Measurements from ENCODE around the gene ZWILCH.

Gene ZWILCH

DNA sequence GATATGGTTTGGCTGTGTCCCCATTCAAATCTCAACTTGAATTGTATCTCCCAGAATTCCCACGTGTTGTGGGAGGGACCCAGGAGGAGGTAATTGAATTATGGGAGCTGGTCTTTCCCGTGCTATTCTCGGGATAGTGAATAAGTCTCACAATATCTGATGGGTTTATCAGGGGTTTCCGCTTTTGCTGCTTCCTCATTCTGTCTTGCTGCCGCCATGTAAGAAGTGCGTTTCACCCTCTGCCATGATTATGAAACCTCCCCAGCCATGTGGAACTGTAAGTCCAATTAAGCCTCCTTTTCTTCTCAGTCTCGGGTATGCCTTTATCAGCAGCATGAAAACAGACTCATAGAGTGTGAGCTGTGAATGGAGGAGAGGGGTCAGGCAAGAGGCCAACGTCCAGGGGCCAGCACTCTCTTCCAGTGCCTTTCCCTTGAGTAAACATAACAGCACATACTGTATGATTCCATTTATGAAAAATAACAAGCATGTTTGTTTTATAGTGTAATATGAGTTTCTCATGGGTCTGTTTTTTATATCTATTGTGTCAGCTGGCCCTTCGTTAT, 76.9 kb downstream of the ZWILCH start:
- Histone ChIP-seq H2AFZ (ENCODE audit: low read length) (no peak overlapping the region), H3K27me3 (replicated peaks; ENCODE audit: insufficient read depth, low read length) (no peaks in the 10 kb centered on the region), H3K4me1 (ENCODE audit: low read length) (no peaks in the 10 kb centered on the region), H3K9me3 (replicated peaks; ENCODE audit: insufficient read depth, low read length) (no peaks in the 10 kb centered on the region), H3K9me2 (replicated peaks; ENCODE audit: insufficient read depth, low read length) (no peaks in the 10 kb centered on the region), H3K27ac (ENCODE audit: low read length) (no peak overlapping the region), H4K20me1 (ENCODE audit: insufficient read depth, low read length) (no peaks in the 10 kb centered on the region), H3K4me2 (ENCODE audit: low read depth, low read length) (no peak overlapping the region), H3K36me3 (replicated peaks; ENCODE audit: insufficient read depth, low read length) (no peaks in the 10 kb centered on the region), H3K9ac (ENCODE audit: low read length) (no peak overlapping the region), H3K4me3 (ENCODE audit: low read length) (no peak overlapping the region), H3F3A (ENCODE audit: insufficient read depth, low read length) (no peaks in the 10 kb centered on the region), H3K79me2 (ENCODE audit: low read length) (no peaks in the 10 kb centered on the region)
- no peak for TF ChIP-seq EZH2 (optimal IDR thresholded peaks at IDR 0.05; ENCODE audit: low read depth, low read length)
- TF ChIP-seq EZH2phosphoT487 (IDR thresholded peaks at IDR 0.05; ENCODE audit: low read length) = no peak
- TF ChIP-seq, protein P1, sequence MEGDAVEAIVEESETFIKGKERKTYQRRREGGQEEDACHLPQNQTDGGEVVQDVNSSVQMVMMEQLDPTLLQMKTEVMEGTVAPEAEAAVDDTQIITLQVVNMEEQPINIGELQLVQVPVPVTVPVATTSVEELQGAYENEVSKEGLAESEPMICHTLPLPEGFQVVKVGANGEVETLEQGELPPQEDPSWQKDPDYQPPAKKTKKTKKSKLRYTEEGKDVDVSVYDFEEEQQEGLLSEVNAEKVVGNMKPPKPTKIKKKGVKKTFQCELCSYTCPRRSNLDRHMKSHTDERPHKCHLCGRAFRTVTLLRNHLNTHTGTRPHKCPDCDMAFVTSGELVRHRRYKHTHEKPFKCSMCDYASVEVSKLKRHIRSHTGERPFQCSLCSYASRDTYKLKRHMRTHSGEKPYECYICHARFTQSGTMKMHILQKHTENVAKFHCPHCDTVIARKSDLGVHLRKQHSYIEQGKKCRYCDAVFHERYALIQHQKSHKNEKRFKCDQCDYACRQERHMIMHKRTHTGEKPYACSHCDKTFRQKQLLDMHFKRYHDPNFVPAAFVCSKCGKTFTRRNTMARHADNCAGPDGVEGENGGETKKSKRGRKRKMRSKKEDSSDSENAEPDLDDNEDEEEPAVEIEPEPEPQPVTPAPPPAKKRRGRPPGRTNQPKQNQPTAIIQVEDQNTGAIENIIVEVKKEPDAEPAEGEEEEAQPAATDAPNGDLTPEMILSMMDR (IDR thresholded peaks at IDR 0.05; ENCODE audit: low read length) = no peak
- DNase-seq = no peak

DNA sequence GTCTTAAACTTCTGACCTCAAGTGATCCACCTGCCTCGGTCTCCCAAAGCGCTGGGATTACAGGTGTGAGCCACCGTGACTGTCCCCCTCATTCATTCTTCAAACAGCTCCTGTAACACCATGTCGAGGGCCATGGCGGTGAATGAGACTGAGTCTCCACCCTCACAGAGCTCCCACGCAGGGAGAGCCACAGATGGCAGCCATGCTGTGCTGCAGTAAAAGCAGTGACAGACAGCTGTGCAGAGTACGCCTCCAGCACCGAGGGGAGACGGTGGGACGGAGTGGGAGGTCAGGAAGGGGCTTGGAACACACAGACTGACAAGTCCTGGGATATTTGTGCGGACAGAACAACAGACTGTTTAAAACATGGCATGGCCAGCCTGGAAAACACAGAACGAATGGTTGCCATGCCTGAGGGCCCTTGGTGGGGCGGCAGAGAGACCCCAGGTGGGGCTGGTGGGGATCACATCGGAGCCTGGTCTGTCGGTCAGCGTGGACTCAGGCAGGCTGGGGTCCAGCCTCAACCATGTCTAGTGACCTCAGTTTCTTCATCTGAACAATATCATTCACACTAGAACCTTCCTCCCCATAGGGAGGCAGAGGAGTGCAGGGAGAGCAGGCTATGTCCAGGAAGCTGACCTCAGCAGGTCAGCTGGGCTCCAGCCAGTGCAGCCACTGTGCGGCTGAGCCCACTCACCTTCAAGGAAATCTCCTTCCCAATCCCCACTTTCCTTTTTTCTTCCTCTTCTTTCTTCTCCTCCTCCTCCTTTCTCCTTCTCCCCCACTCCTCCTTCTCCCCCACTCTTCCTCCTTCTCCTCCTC, 81.2 kb downstream of the ZWILCH start:
- no peak overlapping the region for H3K4me3 ChIP-seq (ENCODE audit: low read length)
- H3K4me1 ChIP-seq (ENCODE audit: low read length) = no peaks in the 10 kb centered on the region
- H3K79me2 ChIP-seq (ENCODE audit: low read length) = no peaks in the 10 kb centered on the region
- H3K36me3 ChIP-seq (replicated peaks; ENCODE audit: insufficient read depth, low read length) = no peaks in the 10 kb centered on the region
- no peak for DNase-seq
- H4K20me1 ChIP-seq (ENCODE audit: insufficient read depth, low read length) = no peaks in the 10 kb centered on the region
- H2AFZ ChIP-seq (ENCODE audit: low read length) = no peak overlapping the region
- H3F3A ChIP-seq (ENCODE audit: insufficient read depth, low read length) = no peaks in the 10 kb centered on the region
- H3K9me2 ChIP-seq (replicated peaks; ENCODE audit: insufficient read depth, low read length) = no peaks in the 10 kb centered on the region
- H3K27me3 ChIP-seq (replicated peaks; ENCODE audit: insufficient read depth, low read length) = no peaks in the 10 kb centered on the region
- no peak overlapping the region for H3K4me2 ChIP-seq (ENCODE audit: low read depth, low read length)
- no peak overlapping the region for H3K27ac ChIP-seq (ENCODE audit: low read length)
- no peak overlapping the region for H3K9ac ChIP-seq (ENCODE audit: low read length)
- TF ChIP-seq EZH2phosphoT487 (IDR thresholded peaks at IDR 0.05; ENCODE audit: low read length) (no peak), EZH2 (optimal IDR thresholded peaks at IDR 0.05; ENCODE audit: low read depth, low read length) (no peak)
- TF ChIP-seq, protein P1 (IDR thresholded peaks at IDR 0.05; ENCODE audit: low read length) = no peak
- H3K9me3 ChIP-seq (replicated peaks; ENCODE audit: insufficient read depth, low read length) = no peaks in the 10 kb centered on the region

DNA sequence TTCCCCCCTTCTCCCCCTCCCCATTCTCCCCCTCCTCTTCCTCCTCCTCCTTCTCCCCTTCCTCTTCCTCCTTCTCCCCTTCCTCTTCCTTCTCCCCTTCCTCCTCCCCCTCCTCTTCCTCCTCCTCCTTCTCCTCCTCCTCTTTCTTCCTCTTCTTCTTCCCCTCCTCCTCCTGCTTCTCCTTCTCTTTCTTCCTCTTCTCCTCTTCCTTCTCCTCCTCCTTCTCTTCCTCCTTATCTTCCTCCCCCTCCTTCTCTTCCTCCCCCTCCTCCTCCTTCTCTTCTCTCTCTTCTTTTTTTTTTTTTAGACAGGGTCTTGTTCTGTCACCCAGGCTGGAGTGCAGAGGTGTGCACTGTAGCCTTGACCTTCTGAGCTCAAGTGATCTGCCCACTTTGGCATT, 81.9 kb downstream of the ZWILCH start:
- Histone ChIP-seq H3K4me2 (ENCODE audit: low read depth, low read length) (no peak overlapping the region), H3K9me2 (replicated peaks; ENCODE audit: insufficient read depth, low read length) (no peaks in the 10 kb centered on the region), H3K9me3 (replicated peaks; ENCODE audit: insufficient read depth, low read length) (no peaks in the 10 kb centered on the region), H3K36me3 (replicated peaks; ENCODE audit: insufficient read depth, low read length) (no peaks in the 10 kb centered on the region), H3K27ac (ENCODE audit: low read length) (no peak overlapping the region), H3K4me1 (ENCODE audit: low read length) (no peaks in the 10 kb centered on the region), H3K27me3 (replicated peaks; ENCODE audit: insufficient read depth, low read length) (no peaks in the 10 kb centered on the region), H3K9ac (ENCODE audit: low read length) (no peak overlapping the region), H2AFZ (ENCODE audit: low read length) (no peak overlapping the region), H4K20me1 (ENCODE audit: insufficient read depth, low read length) (no peaks in the 10 kb centered on the region), H3F3A (ENCODE audit: insufficient read depth, low read length) (no peaks in the 10 kb centered on the region), H3K79me2 (ENCODE audit: low read length) (no peaks in the 10 kb centered on the region), H3K4me3 (ENCODE audit: low read length) (no peak overlapping the region)
- TF ChIP-seq EZH2phosphoT487 (IDR thresholded peaks at IDR 0.05; ENCODE audit: low read length) (no peak), EZH2 (optimal IDR thresholded peaks at IDR 0.05; ENCODE audit: low read depth, low read length) (no peak)
- TF ChIP-seq, protein P1 (IDR thresholded peaks at IDR 0.05; ENCODE audit: low read length) = no peak
- DNase-seq = no peak
